Measurements from ENCODE around the gene TUBA4A. TPM values are rescaled to one million over a fixed set of nuclear protein-coding genes. Genes with fewer than 3 reads are reported as not detected.

TUBA4A gene
- total and polyA plus RNA-seq, 10 of the 15 experiments (the other 5 are each of a cell fraction or from before 2014, with no cell fraction given), result 58.2 to 325 (median 134) TPM

DNA sequence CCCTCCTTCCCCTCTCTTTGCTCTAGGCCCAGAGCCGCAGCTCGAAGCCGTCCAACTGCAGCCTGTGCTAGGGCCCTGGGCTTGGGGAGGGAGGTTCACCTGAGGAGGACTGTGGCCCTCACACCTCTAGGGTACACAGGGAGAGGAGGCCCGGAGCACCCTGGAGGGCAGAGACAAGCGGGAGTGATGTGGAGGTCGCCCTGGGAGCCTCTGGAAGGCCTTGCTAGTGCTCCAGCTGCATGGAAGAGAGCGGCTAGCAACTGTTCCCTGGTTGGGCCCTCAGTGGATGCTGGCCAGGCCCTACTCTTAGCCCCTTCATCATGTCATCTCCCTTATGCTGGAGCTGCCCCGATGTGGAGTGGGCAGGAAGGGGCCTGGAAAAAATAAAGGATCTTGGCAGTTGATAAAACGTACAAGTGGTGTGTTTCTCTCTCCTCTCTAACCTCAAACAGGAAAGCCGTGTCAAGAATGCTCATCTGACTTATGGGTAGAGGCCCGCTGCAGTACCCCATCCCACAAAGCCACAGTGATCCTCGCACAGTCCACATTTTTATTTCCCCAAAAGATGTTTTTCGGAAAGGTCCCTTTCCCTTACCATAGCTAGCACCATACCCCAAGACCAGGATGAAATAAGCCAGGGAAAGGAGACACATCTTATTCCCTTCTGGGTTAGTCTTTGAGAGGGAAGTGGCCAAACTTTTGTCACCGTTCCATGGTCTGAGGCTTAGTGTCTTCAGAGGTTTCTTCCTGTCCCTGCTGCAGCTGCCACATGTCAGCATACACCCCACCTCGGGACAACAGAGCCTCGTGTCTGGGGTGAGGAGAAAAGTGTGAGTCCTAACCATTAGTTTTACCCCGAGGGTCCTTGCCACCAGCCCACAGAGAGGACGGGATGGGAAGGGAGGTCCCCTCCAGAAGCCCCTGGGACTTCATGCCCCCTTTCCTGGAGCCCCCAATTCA is 44.2 kb downstream of the TUBA4A start (continued):
- TF ChIP-seq STAT1 (conservative IDR thresholded peaks at IDR 0.05) (no peak), SPI1 (IDR thresholded peaks at IDR 0.05; ENCODE audit: borderline replicate concordance, insufficient read depth, low read depth, low read length) (no peak), NFYB (IDR thresholded peaks at IDR 0.05; ENCODE audit: insufficient read depth, low read depth, low read length) (no peak)

DNA sequence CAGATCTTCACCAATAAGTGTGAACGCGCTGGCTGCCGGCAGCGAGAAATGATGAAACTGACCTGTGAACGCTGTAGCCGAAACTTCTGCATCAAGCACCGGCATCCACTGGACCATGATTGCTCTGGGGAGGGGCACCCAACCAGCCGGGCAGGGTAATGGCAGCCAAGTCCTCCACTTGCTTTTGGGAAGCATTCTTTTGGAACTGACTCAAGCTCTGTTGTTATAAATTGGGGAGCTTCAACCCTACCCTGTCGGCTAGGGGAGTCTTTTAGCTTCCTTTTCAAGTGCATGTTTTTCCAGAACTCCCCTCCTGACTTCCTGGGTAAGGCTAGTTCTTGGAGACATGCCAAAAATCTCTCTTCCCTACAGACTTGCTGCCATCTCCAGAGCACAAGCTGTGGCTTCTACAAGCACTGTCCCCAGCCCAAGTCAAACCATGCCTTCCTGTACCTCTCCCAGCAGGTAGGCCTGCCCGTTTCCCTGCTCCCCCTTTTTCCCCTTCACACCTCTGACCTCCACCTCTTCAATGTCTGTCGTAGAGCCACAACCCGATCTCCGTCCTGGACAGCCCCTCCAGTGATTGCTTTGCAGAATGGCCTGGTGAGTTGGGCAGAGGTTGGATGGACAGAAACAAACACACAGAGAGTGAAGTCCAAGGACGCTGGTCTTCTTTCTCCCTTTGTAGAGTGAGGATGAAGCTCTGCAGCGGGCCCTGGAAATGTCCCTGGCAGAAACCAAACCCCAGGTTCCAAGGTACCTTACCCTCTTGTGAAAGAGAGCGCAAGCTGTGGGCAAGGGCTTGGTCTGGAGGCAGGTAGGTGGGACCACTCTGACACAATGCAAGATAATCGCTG is 45.6 kb downstream of the TUBA4A start:
- in situ Hi-C loops (cut with MboI) (loop anchor here (5.0 kb wide), 1 partner anchor 36 kb away; the partner anchor contains the start of gene SLC23A3), intact Hi-C loops (cut with micrococcal nuclease; ENCODE audit: unreplicated experiment) (loop anchor here (2.0 to 5.0 kb wide), 2 partner anchors 31 to 69 kb away; partner anchors contain the start of genes CNPPD1 and DNAJB2)
- Histone ChIP-seq H3K4me1 (ENCODE audit: control insufficient read depth, insufficient read depth, low read length) (peaks cover 8% of the 10 kb centered on the region), H3K27me3 (replicated peaks in 1 of 2; ENCODE audit: control insufficient read depth in 2 of 2, insufficient read depth in 2 of 2, low read length in 1 of 2) (no peaks in the 10 kb centered on the region), H2AFZ (ENCODE audit: control insufficient read depth, low read depth, low read length) (no peak overlapping the region), H3K36me3 (ENCODE audit: control insufficient read depth in 2 of 2, insufficient read depth in 2 of 2, low read length in 1 of 2) (peaks cover 0 to 9% of the 10 kb centered on the region in 2 experiments; a peak in 2 of 4 replicates), H3K9ac (ENCODE audit: control insufficient read depth, insufficient read depth, low read length) (no peak overlapping the region), H3K27ac (ENCODE audit: control insufficient read depth, insufficient read depth) (no peak overlapping the region), H4K20me1 (ENCODE audit: control insufficient read depth, insufficient read depth) (no peaks in the 10 kb centered on the region), H3K9me3 (replicated peaks; ENCODE audit: control insufficient read depth, insufficient read depth, low read length) (no peaks in the 10 kb centered on the region), H3K4me2 (ENCODE audit: control insufficient read depth, insufficient read depth) (no peak overlapping the region; the same call in 1 of the 2 replicates), H3K79me2 (ENCODE audit: control insufficient read depth, insufficient read depth, low read length) (no peaks in the 10 kb centered on the region; the same call in 1 of the 2 replicates), H3K4me3 (no peak overlapping the region)
- TF ChIP-seq DPF2 (IDR thresholded peaks at IDR 0.05), result no peak
- no peak for TF ChIP-seq TBL1XR1 (IDR thresholded peaks at IDR 0.05; ENCODE audit: low read depth, low read length)
- no peak for TF ChIP-seq POU2F2 (IDR thresholded peaks at IDR 0.05; ENCODE audit: borderline replicate concordance, low read depth, low read length)
- no peak for TF ChIP-seq LARP7 (IDR thresholded peaks at IDR 0.05)
- TF ChIP-seq, protein P1, sequence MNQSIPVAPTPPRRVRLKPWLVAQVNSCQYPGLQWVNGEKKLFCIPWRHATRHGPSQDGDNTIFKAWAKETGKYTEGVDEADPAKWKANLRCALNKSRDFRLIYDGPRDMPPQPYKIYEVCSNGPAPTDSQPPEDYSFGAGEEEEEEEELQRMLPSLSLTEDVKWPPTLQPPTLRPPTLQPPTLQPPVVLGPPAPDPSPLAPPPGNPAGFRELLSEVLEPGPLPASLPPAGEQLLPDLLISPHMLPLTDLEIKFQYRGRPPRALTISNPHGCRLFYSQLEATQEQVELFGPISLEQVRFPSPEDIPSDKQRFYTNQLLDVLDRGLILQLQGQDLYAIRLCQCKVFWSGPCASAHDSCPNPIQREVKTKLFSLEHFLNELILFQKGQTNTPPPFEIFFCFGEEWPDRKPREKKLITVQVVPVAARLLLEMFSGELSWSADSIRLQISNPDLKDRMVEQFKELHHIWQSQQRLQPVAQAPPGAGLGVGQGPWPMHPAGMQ (IDR thresholded peaks at IDR 0.05; ENCODE audit: borderline replicate concordance), result no peak
- TF ChIP-seq, protein P2, sequence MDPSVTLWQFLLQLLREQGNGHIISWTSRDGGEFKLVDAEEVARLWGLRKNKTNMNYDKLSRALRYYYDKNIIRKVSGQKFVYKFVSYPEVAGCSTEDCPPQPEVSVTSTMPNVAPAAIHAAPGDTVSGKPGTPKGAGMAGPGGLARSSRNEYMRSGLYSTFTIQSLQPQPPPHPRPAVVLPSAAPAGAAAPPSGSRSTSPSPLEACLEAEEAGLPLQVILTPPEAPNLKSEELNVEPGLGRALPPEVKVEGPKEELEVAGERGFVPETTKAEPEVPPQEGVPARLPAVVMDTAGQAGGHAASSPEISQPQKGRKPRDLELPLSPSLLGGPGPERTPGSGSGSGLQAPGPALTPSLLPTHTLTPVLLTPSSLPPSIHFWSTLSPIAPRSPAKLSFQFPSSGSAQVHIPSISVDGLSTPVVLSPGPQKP (IDR thresholded peaks at IDR 0.05; ENCODE audit: low read depth, low read length), result no peak
- no peak for TF ChIP-seq RB1 (IDR thresholded peaks at IDR 0.05; ENCODE audit: borderline replicate concordance)
- TF ChIP-seq, protein P3, sequence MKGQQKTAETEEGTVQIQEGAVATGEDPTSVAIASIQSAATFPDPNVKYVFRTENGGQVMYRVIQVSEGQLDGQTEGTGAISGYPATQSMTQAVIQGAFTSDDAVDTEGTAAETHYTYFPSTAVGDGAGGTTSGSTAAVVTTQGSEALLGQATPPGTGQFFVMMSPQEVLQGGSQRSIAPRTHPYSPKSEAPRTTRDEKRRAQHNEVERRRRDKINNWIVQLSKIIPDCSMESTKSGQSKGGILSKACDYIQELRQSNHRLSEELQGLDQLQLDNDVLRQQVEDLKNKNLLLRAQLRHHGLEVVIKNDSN (IDR thresholded peaks at IDR 0.05; ENCODE audit: borderline replicate concordance, extremely low read length, insufficient read depth, low read depth, low read length), result no peak
- no peak for TF ChIP-seq ASH2L (IDR thresholded peaks at IDR 0.05; ENCODE audit: borderline replicate concordance, low read depth)
- no peak for TF ChIP-seq SRF (IDR thresholded peaks at IDR 0.05; ENCODE audit: low read depth in 2 of 2, low read length in 2 of 2)
- TF ChIP-seq BCL11A (IDR thresholded peaks at IDR 0.05; ENCODE audit: low read depth, low read length), result no peak
- no peak for TF ChIP-seq MYC (IDR thresholded peaks at IDR 0.05; ENCODE audit: insufficient read depth, insufficient read length, insufficient replicate concordance, low read length, severe bottlenecking)
- TF ChIP-seq STAT1 (conservative IDR thresholded peaks at IDR 0.05), result no peak
- BruUV-seq (replicated peaks), result no TSS peak
- FAIRE-seq (no peak), DNase-seq (ENCODE audit: low read depth, low spot score) (no peak), ATAC-seq (no peak)
- ChIA-PET SMC1A (ENCODE audit: uncharacterized antibody, unreplicated experiment) (interaction anchor here (0.7 to 3.1 kb wide), 5 partner anchors 32 to 87 kb away, joined by 3 to 14 read pairs (median 4); partner anchors contain the start of genes CNPPD1, GLB1L and STK16), CTCF (interaction anchor here (1.0 to 2.2 kb wide), 4 partner anchors 37 to 87 kb away, joined by 3 to 13 read pairs (median 6); partner anchors contain the start of gene NHEJ1), POLR2A (interaction anchor here (0.5 to 4.0 kb wide), 9 partner anchors 9 to 685 kb away, joined by 3 to 47 read pairs (median 6); partner anchors contain the start of genes ABCB6, ANKZF1, ATG9A and CNPPD1), RAD21 (ENCODE audit: unreplicated experiment) (interaction anchor here (2.5 to 2.9 kb wide), 2 partner anchors 32 to 37 kb away, joined by 12 to 21 read pairs; partner anchors contain the start of genes CNPPD1 and SLC23A3)
- WGBS (ENCODE audit: insufficient coverage, insufficient replicate concordance, low lambda C conversion rate, missing lambda C conversion rate), result 85% methylated on average over 17 of the region's 17 CpGs

Data from GM12878 (cell line).